Right renal cortex interstitium (tissue), 3 donors: ENCODE measurements around the gene UBE2J2. TPM values are rescaled to one million over a fixed set of nuclear protein-coding genes. Genes with fewer than 3 reads are reported as not detected.

ENCODE experiments used
- DNase-seq, 3 donors: peaks; one replicate each; pipeline ENCODE4 v3.0.0-alpha.2; 2013; ENCODE audit warnings: low read depth in 3 of 3, low spot score in 2 of 3
- polyA plus RNA-seq, 3 donors: library from polyadenylated mRNA; unstranded; fragments of 120-200 nt; gene quantifications; one replicate each; pipeline ENCODE4 v1.2.1, GENCODE V29; 2013; ENCODE audit not compliant: insufficient read length in 3 of 3

The UBE2J2 gene
- polyA plus RNA-seq, 3 donors = 40.5 to 42.7 (median 42.1) TPM

DNA sequence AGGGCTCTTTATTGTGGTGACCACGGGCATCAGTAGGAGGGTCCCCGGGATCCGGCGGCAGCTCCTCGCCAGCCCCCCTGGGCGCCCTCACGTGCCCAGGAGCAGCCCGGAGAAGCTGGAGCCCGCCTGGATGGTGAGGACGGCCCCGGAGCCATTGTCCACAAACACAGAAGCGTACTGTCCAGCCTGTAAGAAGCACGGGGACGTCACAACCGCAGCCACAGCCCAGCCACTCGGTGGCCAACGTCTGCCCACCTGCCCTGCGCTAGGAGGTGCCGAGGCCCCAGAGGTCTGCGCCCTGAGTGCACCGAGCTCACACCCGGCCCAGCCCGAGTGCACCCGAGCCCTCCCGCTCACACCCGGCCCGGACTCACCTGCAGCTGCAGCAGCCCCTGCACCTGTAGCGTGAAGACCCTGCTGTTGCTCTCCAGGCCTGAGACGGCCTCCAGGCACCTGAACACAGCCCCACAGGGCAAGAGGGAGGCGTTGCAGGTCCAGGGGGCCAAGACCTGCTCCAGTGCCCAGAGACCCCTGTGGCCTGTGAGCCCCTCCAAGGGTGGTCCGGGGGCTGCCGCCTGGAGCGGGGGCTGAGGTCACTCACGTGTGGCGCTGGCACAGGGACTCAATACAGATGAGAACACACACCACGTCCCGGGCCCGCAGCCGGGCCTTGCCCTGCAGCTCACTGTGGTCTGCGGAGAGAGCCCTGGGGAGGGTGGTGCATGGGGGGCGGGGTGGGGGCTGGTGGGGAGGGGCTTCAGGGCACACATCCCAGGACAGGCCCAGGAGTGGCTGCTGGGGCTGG lies 31.0 kb downstream of the UBE2J2 start:
- no peak for DNase-seq

DNA sequence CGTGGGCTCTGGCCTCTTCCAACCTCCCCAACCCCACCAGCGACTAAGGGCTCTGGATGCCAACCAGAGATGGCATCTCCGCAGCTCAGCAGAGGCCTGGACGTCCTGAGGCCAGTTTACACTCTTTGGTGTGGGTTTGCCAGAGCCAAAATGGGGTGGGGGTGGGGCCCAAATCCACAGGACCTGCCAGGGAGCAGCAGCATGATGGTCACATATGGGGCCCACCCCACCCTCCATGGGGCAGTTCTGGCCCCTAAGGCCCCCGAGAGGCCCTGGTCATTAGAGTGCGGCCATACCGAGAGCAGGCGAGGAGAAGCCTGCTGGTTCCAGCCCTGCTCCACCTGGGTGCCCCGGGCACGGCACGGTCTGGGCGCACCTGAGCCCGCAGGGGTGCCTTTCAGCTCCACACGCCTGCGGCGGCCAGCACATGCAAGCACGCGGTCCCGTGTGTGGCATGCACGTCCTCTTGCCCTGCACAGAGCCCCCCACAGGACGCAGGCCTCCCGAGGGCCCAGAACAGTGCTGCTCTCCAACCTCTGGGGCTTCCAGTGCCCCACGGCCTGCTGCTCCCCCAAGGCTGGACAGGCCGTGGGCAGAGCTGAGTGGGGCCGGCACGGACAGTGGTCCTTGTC lies 31.9 kb downstream of the UBE2J2 start:
- DNase-seq = no peak

DNA sequence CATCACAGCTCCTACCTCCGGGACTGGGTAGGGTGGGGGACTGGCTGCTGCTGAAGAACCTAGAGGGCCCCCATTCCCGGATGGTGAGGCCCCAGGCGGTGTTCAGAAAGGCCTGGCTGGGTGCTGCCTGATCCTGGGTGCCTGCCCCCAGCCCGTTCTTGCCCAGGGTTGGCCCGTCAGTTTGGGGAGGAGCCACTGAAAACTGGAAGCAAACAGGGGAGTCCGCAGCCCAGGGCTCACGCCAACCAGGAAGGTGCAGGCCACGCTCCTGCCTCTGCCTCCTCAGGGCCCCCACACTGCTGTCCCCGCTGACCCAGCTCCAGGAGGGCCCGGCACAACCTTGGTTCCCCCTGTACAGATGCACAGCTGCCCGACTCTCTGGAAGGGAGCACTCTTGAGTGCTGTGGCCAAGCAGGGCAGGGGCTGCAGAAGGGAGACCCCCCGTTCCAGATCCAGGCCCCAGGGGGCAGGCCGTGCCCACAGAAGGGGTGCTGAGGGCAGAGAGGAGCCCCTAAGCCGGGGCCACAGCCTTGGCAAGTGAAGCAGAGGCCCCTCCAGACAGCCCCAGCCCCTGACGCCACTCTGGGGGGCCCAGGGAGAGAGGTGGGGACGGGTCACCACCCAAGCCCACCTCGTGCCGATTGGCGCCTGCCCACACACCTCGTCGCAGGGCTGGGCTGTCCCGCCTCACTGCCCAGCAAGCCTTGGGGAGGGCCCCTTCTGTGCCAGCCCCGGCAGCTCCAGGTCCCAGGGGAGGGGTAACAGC lies 32.6 kb downstream of the UBE2J2 start:
- no peak for DNase-seq

DNA sequence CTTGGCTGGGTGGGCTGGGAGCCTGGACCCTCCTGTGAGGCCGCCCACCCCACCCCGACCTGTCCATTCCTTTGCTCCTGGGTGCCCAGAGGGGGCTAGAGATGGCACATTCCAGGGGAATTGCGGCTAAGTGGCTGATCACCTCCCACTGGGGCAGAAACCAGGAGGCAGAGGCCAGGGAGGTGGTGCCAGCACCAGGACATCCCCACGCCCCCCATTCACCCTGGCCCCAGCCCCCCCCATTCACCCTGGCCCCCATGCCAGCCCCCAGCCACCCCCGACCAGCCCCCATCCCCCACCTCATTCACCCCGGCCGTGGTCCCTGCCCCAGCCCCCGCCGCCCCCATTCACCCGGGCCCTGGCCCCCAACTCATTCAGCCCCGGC lies 33.3 kb downstream of the UBE2J2 start:
- DNase-seq = no peak

DNA sequence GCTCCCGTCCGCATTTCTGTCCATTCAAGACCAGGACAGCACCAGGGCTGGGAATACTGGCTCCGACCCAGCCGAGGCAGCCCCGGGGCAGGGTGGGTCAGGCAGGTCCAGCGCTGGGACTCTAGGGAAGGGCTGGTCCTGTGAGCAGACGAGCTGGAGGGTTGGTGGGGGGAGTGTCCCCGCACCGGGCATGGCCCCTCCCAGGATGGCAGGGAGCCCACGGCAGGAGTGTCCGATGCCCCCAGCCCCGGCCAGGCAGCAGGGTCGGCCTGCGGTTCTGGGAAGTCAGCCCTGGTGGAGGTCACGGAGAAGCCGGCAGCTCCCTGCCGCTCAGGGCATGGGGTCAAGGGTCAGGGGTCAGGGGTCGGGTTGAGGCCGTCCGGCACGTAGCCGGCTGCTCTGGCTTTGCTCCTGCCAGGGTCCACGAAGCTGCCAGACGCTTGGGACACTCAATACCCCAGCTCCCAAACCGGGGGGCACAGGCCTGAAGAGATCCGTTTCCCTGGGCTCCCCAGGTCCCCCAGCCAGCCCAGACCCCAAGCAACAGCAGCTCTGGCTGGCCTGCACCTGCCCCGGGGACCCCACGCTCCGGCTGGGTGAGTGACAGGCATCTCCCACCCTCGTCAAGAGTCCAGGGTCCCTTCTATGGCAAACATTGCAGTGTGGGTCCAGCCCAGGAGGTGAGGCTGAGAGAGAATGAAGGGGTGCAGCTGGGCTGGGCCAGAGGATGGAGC lies 33.9 kb downstream of the UBE2J2 start:
- no peak for DNase-seq

DNA sequence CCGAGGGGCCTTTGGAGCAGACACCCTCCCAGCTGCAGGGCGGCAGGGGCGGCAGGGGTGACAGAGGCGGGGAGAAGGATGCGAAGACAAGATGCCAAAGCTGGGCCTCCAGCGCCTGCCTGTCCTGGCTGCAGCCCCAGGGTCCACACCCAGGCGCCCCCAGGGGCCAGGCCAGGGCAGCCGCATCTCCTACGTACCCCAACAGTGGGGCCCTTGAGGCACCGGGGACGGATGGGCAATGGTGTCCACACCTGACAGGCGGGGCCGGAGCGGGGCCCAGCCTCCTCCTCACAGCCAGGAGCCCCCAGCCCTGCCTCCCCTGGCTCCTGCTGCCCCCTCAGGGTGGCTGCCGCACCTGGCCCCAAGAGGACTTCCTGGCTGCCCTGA lies 34.4 kb downstream of the UBE2J2 start:
- DNase-seq = no peak

DNA sequence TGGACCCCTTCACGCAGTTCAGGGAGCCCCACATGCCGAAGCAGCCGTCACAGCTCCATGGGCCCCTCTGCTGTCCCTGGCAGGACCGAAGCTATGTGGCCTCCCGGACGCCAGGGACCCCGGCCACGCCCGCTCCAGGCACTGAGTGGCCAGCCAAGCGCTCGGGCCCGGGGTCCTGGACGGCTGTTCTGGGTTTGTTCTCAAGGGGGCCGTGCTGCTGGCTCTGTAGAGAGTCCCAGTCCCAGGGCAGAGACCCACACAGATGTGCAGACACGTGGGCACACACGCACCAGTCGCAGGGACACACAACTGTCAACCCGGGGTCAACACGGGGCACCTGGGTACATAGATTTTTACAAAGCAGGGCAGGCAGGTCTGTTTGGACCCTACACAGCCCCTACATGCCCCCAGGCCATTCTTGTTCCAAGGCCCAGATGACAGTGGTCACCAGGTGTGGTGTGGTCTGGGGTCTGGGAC lies 34.9 kb downstream of the UBE2J2 start:
- no peak for DNase-seq

DNA sequence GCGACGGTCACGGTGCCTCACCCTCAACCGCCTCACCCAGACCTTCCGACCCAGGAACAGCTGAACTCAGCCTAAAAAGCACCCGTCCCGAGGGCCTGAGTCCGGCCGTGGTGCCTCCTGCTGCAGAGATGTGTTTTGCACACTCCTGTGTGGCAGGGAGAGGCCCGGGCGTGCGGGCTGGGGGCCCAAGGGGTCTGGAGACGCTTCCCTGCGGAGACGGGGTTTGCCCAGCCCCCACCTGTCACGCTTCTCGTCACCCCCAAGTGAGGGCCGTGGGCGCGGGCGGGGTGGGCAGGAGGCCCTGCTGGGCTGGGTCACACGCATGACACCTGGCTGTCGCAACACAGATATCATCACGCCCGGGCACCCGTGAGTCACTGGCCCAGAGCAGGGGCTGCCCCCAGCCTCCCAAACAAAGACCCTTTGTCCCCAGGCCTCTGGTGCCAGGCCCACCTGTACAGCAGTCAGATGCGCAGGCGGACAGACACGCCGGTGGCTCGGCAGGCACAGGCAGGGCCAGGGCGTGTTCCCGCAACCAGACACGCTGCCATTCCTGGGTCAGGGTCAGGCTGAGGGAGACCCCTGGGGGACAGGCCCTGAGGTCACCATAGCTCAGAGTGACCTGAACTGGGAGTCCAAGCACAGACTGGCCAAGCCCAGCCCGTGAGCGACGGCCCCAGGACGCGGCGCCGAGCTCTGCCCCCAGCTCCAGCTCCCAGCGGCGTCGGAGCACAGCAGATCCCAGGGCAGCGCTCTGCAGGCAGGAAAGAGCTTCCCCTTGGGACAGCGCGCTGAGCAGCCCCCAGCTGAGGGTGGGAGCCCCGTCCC lies 35.6 kb downstream of the UBE2J2 start:
- no peak for DNase-seq

DNA sequence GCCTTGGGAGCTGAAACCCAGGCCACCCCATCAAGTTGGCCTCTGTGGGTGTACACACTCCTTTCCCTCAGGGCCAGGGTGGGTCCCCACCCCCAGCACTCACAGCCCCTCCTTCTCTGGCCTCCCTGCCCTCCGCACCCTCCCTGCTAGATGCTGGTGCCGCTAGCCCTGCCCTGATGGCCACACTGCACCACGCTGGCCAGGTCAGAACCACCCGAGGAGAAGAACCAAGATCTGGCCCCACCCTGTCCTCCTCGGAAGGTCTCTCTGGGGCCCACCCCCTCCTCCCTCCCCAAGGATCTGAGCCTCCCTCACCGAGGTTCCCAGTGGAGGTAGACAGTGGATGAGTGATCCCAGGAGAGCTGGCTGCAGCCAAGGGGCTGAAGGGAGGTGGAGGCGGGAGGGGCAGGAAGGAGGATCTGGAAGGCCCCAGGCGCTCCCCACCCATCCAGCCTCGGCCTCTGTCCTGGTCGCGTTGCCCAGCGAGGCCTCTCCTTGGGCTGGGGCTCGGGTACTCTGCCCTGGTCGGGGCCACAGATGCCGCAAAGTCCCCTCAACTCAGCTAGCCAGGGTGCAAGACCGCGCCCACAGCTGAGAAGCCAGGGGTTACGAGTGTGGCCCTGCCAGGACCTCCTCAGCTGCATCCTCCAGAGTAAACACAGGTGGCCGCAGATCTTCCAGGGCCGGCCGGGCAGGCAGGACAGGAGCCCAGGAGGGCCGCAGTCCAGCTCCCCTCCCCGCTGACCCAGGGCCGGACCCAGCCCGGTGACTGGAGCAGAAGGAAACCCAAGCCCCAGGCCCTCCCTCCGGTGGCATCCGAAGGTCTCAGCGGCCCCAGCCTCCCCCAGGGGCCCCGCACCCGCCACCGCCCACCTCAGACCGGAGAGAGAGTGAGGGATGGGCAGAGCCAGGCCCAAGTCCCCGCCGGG lies 36.4 kb downstream of the UBE2J2 start:
- DNase-seq = no peak

DNA sequence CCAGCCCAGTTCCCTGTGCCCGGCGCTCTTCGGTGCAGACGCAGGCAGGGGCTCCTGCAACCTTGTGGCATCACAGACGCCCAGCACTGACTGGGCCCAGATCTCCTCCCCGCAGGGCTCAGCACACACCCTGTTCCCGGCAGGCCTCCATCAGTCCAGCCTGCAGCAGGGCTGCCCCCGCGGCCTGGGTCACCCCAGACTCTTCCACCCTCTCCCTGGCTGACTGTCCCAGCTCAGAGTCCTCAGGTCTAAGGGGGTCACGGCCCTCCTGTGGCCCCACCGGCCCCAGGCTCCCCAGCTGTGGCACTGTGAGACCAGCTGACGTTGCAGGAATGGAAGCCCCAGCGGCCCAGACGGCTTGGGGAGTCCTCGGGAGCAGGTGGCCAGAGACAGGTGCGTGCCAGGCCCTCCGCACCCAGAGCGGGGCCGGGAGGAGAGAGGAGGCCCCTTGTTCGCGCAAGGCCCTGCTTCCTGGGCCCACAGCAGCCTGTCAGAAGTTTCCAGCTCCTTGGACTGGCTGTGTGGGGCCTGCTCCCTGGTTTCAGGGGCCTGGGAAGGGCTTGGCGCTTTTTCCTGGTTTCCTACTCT lies 37.4 kb downstream of the UBE2J2 start:
- DNase-seq = no peak

DNA sequence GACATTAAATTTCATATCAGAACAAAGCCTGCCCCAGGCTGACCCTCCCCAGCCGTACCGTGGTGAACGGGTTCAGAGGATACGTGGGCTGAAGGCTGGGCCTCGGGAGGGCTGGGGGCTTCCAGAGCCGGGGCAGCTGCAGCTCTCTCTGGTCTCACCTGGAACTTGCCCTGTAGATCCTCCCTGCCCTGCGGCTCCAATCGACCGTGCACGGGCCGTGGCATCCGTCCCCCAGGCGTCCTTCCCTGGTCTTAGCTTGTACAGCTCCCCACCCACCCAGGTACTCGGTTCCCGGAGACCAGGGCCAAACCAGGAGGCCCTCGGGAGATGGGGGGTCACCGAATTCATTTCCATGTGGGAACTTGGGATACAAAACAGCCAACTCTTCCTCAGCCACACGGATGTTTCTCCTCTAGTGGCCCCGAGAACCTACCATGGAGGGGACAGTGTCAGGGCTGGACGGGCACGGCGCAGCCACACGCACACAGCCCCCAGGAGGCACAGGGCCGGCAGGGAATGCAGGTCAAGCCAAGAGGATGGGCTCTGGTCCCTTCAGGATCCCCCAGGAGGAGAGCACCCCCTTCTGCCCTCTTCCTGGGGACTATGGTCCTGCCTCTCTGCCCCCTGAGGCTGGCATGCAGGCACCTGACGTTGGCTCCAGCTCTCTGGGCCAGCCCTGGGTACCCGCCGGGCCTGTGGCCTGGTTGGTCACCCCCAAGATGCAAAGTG lies 38.5 kb downstream of the UBE2J2 start:
- DNase-seq = no peak

DNA sequence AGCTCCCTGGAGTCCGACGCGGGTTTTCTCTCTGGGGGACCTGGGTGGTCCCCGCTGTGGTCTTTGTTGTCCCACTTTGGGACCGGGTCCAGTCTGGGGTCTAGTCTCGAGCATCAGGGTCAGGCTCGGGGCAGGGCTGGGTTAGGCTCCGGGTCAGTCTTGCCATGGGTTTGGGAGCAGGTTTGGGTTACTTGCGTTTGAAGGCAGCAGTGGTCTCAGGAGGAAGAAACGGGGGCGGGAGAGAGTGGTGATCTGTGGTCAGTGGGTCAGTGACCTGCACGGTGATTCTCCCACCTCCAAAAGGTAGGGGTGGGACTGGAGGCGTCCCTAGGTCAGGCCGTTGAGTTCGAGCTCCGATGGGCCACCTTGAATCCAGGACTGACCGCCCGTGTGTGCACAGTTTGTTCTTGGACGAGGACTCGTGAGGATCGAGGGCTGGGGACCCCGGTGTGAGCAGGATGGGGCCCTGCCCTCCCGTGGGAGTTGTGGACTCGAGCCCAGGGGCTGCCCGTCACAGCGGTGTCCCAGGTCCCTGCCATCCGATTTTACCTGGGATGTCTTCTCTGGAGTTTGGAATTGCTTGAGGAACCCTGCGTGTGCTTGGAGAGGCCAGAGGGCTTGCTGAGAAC lies 39.4 kb downstream of the UBE2J2 start:
- no peak for DNase-seq

DNA sequence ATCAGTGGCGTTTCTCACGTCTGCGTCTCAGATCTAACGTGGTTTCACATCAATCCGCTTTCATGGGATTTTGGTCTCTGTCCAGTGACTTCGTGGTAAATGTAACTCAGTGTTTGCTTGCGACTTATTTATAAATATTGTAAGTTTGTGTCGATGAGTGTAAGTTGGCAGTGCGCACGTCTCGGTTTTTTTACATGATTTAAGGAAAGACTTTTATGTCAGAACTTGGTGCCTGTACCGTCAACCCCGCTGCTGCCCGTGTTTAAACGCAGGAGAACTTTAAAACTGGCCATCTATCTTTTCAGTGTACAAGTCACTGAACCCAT lies 40.1 kb downstream of the UBE2J2 start:
- no peak for DNase-seq

DNA sequence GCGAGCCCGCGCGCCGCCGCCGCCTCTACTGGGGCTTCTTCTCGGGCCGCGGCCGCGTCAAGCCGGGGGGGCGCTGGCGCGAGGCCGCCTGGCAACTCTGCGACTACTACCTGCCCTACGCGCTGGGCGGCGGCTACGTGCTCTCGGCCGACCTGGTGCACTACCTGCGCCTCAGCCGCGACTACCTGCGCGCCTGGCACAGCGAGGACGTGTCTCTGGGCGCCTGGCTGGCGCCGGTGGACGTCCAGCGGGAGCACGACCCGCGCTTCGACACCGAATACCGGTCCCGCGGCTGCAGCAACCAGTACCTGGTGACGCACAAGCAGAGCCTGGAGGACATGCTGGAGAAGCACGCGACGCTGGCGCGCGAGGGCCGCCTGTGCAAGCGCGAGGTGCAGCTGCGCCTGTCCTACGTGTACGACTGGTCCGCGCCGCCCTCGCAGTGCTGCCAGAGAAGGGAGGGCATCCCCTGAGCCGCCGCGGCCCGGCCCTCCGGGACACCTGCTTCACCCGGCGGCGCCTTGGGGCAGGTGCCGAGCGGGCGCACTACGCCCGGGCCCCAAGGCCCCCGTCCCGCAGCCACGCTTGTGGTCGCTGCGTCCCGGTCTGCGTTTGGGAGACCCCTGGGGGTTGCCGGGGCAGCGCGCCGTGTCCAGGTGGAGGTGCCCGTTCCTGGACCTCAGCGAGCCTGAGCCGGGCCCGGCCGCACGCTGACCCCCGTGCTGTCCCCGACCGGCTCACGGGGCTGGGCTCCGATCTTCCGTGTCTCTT lies 40.7 kb downstream of the UBE2J2 start:
- no peak for DNase-seq

DNA sequence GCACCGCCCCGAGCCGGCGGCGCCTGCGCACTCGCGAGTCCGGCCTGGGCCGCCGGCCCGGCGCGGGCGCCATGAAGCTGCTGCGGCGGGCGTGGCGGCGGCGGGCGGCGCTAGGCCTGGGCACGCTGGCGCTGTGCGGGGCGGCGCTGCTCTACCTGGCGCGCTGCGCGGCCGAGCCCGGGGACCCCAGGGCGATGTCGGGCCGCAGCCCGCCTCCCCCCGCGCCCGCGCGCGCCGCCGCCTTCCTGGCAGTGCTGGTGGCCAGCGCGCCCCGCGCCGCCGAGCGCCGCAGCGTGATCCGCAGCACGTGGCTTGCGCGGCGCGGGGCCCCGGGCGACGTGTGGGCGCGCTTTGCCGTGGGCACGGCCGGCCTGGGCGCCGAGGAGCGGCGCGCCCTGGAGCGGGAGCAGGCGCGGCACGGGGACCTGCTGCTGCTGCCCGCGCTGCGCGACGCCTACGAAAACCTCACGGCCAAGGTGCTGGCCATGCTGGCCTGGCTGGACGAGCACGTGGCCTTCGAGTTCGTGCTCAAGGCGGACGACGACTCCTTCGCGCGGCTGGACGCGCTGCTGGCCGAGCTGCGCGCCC lies 41.4 kb downstream of the UBE2J2 start, which contains the start of gene B3GALT6:
TSS of gene B3GALT6 (plus strand) at position 30 of the 588 bp plus-strand sequence. CDS start at position 72, 42 bp downstream.
- DNase-seq = no peak
